ENCODE data around the gene DDX28.

The DDX28 gene, protein sequence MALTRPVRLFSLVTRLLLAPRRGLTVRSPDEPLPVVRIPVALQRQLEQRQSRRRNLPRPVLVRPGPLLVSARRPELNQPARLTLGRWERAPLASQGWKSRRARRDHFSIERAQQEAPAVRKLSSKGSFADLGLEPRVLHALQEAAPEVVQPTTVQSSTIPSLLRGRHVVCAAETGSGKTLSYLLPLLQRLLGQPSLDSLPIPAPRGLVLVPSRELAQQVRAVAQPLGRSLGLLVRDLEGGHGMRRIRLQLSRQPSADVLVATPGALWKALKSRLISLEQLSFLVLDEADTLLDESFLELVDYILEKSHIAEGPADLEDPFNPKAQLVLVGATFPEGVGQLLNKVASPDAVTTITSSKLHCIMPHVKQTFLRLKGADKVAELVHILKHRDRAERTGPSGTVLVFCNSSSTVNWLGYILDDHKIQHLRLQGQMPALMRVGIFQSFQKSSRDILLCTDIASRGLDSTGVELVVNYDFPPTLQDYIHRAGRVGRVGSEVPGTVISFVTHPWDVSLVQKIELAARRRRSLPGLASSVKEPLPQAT

DNA sequence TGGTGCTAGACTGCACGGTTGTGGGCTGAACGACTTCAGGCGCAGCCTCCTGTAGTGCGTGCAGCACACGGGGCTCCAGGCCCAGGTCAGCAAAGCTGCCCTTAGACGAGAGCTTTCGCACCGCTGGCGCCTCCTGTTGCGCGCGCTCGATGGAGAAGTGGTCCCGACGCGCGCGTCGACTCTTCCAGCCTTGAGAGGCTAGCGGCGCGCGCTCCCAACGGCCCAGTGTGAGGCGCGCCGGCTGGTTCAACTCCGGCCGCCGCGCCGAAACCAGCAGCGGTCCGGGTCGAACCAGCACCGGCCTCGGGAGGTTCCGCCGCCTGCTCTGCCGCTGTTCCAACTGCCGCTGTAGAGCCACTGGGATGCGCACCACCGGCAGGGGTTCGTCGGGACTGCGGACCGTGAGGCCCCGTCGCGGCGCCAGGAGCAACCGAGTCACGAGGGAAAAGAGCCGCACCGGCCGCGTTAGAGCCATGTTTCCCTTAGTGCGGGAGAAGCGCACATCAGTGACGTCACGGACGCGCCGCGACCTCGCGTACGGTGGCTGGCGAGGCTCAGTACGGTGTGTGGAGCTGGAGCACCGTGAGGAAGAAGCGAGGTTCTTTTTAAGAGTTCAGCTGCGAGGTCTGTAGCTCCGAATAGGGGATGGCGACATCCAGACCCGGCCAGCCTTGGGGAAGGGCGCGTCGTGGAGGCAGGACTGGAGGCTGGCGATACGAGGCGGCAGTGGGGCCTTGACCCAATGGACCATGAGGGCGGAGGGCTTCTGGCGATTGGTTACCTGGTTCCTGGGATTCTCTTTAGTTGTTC, at the start of gene DDX28, which contains the start of gene DUS2:
TSS of gene DDX28 (minus strand) at position 505 of the 810 bp plus-strand sequence. CDS start at position 475, 30 bp downstream.
TSS of gene DUS2 (plus strand) at position 557 of the 810 bp plus-strand sequence. CDS start 14,740 bp downstream, outside the sequence.
- DNase-seq (ENCODE audit: low spot score): peak; percentile 91

DNA sequence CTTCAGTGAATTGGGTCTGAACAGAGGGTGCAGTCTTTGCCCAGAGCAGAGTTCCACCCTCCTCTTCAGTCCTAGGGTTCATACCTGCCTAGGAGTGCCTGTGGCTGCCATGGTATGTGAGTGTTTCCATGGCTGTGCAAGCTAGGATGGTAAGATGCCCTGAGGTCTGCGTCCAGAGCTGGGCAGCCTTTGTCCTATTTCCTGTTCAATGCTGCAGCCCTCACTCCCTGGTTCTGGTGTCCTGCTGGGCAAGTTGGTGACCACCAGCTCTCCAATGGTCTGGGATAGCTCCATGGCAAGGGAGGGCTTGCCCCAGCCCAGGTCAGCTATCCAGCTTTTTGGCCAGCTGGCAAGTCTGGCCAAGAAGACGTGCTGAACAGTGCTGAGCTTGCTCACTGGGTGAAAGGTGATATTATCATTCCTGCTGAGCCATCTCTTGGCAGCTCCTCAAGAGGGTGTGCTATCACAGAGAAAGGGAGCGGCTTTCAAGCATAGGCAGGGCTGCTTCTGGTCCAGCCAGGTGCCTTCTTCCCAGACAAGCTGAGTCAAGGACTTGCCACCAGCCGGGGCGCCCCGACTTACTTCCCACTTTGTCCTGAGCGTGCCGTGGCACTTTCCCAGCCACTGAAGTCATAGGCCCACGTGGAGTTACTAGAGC, 49.1 kb upstream of the DDX28 start:
- no peak for DNase-seq (ENCODE audit: low spot score)

DNA sequence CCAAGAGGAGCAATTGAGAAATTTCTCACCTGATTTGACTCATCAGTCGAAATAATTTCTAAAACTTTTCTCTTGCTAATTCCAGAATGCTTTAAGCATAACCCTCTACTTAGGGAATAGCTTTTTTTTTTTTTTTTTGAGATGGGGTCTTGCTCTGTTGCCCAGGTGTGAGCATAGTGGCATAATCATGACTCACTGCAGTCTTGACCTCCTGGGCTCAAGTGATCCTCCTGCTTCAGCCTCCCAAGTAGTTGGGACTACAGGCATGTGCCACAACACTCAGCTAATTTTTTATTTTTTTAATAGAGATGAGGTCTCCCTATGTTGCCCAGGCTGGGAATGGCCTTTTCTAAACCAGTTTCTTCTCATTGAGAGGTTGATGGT, 48.5 kb upstream of the DDX28 start:
- no peak for DNase-seq (ENCODE audit: low spot score)

DNA sequence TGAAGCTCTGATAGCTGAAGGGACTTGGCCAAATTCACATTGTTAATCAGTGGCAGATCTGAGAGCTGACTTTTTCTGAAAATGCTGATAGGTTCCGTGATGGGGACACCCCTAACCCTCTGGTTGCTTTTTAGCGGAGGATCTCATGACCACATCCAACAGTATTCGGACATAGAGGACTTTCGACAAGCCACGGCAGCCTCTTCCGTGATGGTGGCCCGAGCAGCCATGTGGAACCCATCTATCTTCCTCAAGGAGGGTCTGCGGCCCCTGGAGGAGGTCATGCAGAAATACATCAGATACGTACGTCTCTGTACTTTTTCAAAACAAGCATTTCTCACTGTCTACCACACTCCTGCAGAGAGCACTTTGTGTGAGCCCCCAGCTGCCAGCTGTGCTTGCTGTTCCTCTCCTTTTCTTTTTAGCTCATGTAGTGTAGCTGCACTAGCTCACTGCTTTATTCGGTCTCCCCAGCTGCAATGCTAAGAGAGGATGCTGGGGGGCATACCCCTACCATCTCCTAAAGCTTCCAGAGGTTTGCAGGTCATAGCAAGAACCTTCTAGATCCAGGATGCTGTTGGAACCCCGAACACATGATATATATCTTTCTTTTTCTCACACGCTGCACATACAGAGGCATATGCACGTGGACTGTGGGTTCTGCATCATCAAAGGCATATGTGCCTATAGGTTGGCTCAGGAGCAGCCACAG, 47.9 kb upstream of the DDX28 start:
- DNase-seq (ENCODE audit: low spot score): no peak

DNA sequence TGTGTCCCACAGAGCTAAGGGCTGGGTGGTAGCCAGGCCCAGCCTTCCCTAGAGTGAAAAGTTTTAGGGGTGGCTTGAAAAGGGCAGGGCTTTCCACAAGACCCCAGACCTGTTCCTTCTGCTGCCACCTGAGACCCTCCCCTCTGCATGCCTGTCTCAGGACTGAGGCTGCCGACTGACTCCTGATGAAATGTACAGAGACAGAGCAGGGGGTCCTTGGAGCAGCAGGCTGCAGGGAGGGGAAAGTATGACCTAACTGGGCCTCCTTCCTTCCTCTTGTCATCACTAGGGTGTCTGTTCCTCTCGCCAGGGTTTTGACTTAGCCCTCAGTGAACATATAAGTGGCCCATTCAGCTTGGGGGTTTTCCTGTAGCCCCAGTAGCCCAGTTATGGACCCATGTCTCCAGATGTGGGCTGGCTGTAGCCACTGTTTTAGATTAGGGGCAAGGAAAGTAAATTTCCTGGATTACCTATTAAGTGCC, 47.3 kb upstream of the DDX28 start:
- DNase-seq (ENCODE audit: low spot score): no peak

DNA sequence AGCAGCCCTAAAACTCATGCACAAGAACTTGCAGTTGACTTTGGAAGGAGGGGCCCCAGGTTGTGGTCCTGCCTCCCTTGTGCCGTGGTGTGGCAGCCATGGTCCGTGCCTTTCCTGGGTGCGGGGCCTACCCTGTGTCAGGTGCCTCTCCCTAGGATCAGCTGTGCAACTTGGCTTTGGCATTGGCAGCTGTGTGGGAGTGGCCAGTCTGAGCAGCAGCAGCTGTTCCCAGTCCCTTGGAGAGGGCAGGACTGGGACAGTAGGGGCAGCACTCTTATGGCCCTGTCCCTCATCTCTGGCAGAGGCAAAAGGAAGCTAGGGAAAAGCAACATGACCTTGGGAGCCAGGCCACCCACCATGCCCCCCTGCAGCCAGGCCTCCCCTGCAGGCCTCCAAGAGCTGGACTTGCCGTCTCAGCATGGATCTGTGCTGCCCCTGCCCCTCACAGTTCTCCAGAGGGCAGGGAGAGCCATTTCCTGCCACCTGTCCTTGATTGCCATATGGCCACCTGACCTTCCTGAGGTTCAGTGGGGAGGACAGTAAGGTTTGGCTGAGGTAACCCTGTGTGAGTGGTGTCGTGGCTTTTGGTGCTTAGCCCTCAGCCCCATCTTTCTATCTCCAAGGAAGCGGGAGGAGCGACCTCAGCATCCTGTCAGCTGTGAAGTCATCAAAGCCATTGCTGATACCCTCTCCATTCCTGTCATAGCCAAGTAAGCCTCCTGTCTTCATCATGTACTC, 46.6 kb upstream of the DDX28 start:
- peak; percentile 73 for DNase-seq (ENCODE audit: low spot score)

- DNase-seq (ENCODE audit: low spot score): no peak
Measured at GRCh38 chr16:68068926-68069325, 45.9 kb upstream of the DDX28 start.

DNA sequence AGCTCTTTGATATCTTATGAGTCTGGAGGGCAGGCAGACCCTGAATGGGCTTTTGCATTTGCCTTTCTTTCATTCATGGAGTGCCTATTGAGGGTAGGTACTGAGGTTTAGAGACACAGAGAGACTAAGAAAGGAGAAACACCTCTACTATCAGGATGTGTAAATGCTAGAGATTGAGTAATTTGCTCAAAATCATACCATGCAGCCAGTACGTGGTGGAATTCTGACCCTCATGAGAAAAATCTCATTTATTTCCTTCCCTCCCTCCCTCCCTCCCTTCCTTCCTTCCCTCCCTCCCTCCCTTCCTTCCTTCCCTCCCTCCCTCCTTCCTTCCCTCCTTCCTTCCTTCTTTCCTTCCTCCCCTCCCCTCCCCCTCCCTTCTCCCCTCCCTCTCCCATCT, 43.7 kb upstream of the DDX28 start:
- DNase-seq (ENCODE audit: low spot score): no peak

GRCh38 chr16:68065716-68066305, 42.8 kb upstream of the DDX28 start:
- DNase-seq (ENCODE audit: low spot score): no peak

GRCh38 chr16:68064791-68065365, 41.8 kb upstream of the DDX28 start:
- DNase-seq (ENCODE audit: low spot score): peak; percentile 82

DNA sequence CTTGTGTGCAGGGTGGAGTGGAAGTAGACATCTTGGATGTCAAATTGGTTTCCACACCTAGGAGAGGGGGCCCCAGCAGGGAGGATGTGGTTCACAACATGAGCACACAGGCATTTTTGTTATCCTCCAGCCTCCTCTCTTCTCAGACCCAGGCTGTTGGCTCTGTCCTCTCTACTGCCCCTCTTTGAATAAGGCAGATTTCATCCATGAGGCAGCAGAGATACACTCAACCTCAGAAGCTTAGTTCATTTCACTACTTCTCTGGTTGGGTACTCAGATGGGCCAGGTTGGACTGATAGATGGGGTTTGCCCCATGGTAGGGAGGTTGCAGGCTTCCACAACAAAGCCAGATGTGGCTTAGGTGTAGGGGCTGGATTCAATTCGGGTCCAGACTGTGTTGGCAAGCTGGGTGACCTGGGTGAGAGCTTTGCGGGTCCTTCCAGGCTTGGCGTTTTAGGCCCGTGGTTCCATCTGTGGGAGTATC, 39.9 kb upstream of the DDX28 start:
- DNase-seq (ENCODE audit: low spot score): no peak

GRCh38 chr16:68061396-68061795, 38.4 kb upstream of the DDX28 start:
- no peak for DNase-seq (ENCODE audit: low spot score)

- no peak for DNase-seq (ENCODE audit: low spot score)
Measured at GRCh38 chr16:68059804-68060203, 36.8 kb upstream of the DDX28 start.

- DNase-seq (ENCODE audit: low spot score): no peak
Measured at GRCh38 chr16:68055395-68055794, 32.4 kb upstream of the DDX28 start.

- no peak for DNase-seq (ENCODE audit: low spot score)
Measured at GRCh38 chr16:68049449-68049848, 26.4 kb upstream of the DDX28 start.

DNA sequence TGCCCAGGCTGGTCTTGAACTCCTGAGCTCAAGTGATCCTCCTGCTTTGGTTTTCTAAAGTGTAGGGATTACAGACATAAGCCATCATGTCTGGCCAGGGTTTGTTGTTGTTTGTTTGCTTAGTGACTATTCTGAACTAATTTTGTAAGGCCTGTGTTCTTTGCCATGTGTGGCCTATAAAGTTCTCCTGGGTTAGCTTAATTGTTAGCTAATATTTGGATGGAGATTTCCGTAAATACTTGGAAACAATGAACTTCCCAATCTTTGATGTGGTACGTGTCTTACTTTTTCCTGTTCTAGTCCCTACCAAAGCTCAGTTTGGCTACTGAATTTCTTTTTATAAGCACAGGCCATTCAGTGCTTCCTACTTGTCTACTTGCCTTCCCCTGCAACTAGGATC, 25.0 kb upstream of the DDX28 start:
- DNase-seq (ENCODE audit: low spot score): no peak

DNA sequence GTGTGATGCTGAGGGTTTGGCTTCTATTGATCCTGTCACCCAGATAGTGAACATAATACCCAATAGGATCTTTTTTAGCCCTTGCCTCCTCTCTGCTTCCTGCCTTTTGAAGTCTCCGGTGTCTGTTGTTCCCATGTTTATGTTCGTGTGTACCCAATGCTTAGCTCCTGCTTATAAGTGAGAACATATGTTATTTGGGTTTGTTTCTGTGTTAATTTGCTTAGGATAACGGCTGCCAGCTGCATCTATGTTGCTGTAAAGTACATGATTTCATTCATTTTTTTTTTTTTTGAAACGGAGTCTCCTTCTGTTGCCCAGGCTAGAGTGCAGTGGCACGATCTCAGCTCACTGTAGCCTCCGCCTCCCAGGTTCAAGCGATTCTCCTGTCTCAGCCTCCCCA, 23.1 kb upstream of the DDX28 start:
- DNase-seq (ENCODE audit: low spot score): no peak

- no peak for DNase-seq (ENCODE audit: low spot score)
Measured at GRCh38 chr16:68041783-68042182, 18.8 kb upstream of the DDX28 start.

- peak; percentile 86 for DNase-seq (ENCODE audit: low spot score)
Measured at GRCh38 chr16:68040506-68041288, 17.7 kb upstream of the DDX28 start.

All from D341Med (cell line).